Panc1 (cell line): ENCODE data around the gene ARHGEF28. TPM values are rescaled to one million over a fixed set of nuclear protein-coding genes. Genes with fewer than 3 reads are reported as not detected.

Experiments used
- ATAC-seq: fragments of 200-7000 bp; cut with Tn5 transposase; 2 replicates; pipeline ENCODE4 v1.9.1; 2020; ENCODE audit warnings: mild to moderate bottlenecking, moderate library complexity
- BruUV-seq: library from RNA; stranded (reverse); fragments of 400-500 nt; replicated peaks from 2 replicates; lab custom pipeline; 2021; lab: Mats Ljungman, UMichigan
- CTCF ChIA-PET: fragments of 300-600 bp; sonication (Branson Sonifier 250); formaldehyde crosslinking; loops from one replicate; lab custom pipeline; 2022; ENCODE audit warnings: antibody characterized with exemption; lab: Charles Lee
- POLR2A ChIA-PET: fragments of 300-600 bp; sonication (Branson Sonifier 250); formaldehyde crosslinking; loops from one replicate; lab custom pipeline; 2022; ENCODE audit warnings: antibody characterized with exemption; lab: Charles Lee
- DNase-seq: peaks from one replicate; pipeline ENCODE4 v3.0.0-alpha.2; 2010; ENCODE audit warnings: low read depth, low spot score
- H3K27ac ChIP-seq: 2 replicates; pipeline ENCODE4 v1.5.1; 2011; ENCODE audit warnings: mild to moderate bottlenecking, low read length, inconsistent platforms
- H3K27me3 ChIP-seq: fragments of 200-500 bp; sonication (Bioruptor generic); 2 replicates; pipeline ENCODE4 v1.6.0; 2014; ENCODE audit warnings: low read length, inconsistent platforms; ENCODE audit not compliant: control insufficient read depth, insufficient read depth
- H3K36me3 ChIP-seq: fragments of 200-500 bp; sonication (Bioruptor generic); 2 replicates; pipeline ENCODE4 v1.5.1; 2014; ENCODE audit warnings: inconsistent platforms, mild to moderate bottlenecking, low read length, moderate library complexity; ENCODE audit not compliant: control insufficient read depth, insufficient read depth
- H3K4me1 ChIP-seq: 2 replicates; pipeline ENCODE4 v1.5.1; 2011; ENCODE audit warnings: inconsistent platforms, mild to moderate bottlenecking, low read length, moderate library complexity; ENCODE audit not compliant: control insufficient read depth, insufficient read depth
- H3K4me3 ChIP-seq, 2 experiments: 2 replicates each; pipeline ENCODE4 v1.5.1; 2011 to 2012; ENCODE audit warnings: low read depth in 2 of 2, low read length in 2 of 2, mild to moderate bottlenecking in 2 of 2, inconsistent platforms in 1 of 2, moderate library complexity in 1 of 2
- H3K9me3 ChIP-seq: fragments of 200-500 bp; sonication (Bioruptor generic); 2 replicates; pipeline ENCODE4 v1.5.1; 2014; ENCODE audit warnings: low read depth, mild to moderate bottlenecking, inconsistent platforms, low read length, moderate library complexity; ENCODE audit not compliant: control insufficient read depth, insufficient read depth
- POLR2AphosphoS5 ChIP-seq: IDR thresholded peaks from 2 replicates; pipeline ENCODE4 v1.6.1; 2012; ENCODE audit warnings: mild to moderate bottlenecking, low read depth, low read length, moderate library complexity
- SIN3A ChIP-seq: IDR thresholded peaks from 2 replicates; pipeline ENCODE4 v1.6.1; 2012; ENCODE audit warnings: low read depth, mild to moderate bottlenecking, low read length, moderate library complexity, borderline replicate concordance; ENCODE audit not compliant: insufficient read depth
- TCF7L2 ChIP-seq: IDR thresholded peaks from 2 replicates; pipeline ENCODE4 v1.6.1; 2011; ENCODE audit warnings: mild to moderate bottlenecking, low read depth, low read length, inconsistent platforms
- in situ Hi-C: cut with HindIII; loops from 2 replicates; pipeline ENCODE4 v1.10.0; 2016; ENCODE audit warnings: low sequenced_read_pairs, low pct_unique_long_range_greater_than_20kb
- intact Hi-C: fragments of 100-400 bp; cut with micrococcal nuclease; formaldehyde crosslinking; loops from one replicate; pipeline ENCODE4 v1.10.0; 2022; ENCODE audit not compliant: unreplicated experiment
- total RNA-seq: library from RNA; stranded (reverse); gene quantifications from one replicate; pipeline ENCODE4 v1.2.1, GENCODE V29; 2021; ENCODE audit not compliant: unreplicated experiment
- TF ChIP-seq, protein P1 (sequence below): fragments of 450-650 bp; IDR thresholded peaks from 2 replicates; pipeline ENCODE4 v1.5.1; 2017; ENCODE audit warnings: mild to moderate bottlenecking
- TF ChIP-seq, protein P2 (sequence below), 2 experiments: IDR thresholded peaks; 2 replicates each; pipeline ENCODE4 v1.6.1; 2011 to 2012; ENCODE audit warnings: low read depth in 2 of 2, control low read depth in 1 of 2, low read length in 1 of 2, mild to moderate bottlenecking in 1 of 2, moderate library complexity in 1 of 2; ENCODE audit not compliant: insufficient read depth in 1 of 2

ARHGEF28 gene
- total RNA-seq, 1 experiment from 2014 or later = 34.8 TPM

- no peaks in the 10 kb centered on the region for H3K9me3 ChIP-seq
- TF ChIP-seq, protein P1, sequence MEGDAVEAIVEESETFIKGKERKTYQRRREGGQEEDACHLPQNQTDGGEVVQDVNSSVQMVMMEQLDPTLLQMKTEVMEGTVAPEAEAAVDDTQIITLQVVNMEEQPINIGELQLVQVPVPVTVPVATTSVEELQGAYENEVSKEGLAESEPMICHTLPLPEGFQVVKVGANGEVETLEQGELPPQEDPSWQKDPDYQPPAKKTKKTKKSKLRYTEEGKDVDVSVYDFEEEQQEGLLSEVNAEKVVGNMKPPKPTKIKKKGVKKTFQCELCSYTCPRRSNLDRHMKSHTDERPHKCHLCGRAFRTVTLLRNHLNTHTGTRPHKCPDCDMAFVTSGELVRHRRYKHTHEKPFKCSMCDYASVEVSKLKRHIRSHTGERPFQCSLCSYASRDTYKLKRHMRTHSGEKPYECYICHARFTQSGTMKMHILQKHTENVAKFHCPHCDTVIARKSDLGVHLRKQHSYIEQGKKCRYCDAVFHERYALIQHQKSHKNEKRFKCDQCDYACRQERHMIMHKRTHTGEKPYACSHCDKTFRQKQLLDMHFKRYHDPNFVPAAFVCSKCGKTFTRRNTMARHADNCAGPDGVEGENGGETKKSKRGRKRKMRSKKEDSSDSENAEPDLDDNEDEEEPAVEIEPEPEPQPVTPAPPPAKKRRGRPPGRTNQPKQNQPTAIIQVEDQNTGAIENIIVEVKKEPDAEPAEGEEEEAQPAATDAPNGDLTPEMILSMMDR = no peak
- TF ChIP-seq SIN3A = no peak
- TF ChIP-seq, protein P2, sequence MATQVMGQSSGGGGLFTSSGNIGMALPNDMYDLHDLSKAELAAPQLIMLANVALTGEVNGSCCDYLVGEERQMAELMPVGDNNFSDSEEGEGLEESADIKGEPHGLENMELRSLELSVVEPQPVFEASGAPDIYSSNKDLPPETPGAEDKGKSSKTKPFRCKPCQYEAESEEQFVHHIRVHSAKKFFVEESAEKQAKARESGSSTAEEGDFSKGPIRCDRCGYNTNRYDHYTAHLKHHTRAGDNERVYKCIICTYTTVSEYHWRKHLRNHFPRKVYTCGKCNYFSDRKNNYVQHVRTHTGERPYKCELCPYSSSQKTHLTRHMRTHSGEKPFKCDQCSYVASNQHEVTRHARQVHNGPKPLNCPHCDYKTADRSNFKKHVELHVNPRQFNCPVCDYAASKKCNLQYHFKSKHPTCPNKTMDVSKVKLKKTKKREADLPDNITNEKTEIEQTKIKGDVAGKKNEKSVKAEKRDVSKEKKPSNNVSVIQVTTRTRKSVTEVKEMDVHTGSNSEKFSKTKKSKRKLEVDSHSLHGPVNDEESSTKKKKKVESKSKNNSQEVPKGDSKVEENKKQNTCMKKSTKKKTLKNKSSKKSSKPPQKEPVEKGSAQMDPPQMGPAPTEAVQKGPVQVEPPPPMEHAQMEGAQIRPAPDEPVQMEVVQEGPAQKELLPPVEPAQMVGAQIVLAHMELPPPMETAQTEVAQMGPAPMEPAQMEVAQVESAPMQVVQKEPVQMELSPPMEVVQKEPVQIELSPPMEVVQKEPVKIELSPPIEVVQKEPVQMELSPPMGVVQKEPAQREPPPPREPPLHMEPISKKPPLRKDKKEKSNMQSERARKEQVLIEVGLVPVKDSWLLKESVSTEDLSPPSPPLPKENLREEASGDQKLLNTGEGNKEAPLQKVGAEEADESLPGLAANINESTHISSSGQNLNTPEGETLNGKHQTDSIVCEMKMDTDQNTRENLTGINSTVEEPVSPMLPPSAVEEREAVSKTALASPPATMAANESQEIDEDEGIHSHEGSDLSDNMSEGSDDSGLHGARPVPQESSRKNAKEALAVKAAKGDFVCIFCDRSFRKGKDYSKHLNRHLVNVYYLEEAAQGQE (IDR thresholded peaks at IDR 0.05; ENCODE audit: insufficient read depth in 1 of 2, low read depth in 2 of 2, low read length in 1 of 2) = no peak
- TF ChIP-seq TCF7L2 = no peak
- TF ChIP-seq POLR2AphosphoS5 = no peak
- intact Hi-C loops (no loop called here), in situ Hi-C loops (no loop called here)
- DNase-seq = no peak
- ChIA-PET CTCF (no interaction called here), POLR2A (no interaction called here)
- no peaks in the 10 kb centered on the region for H3K4me1 ChIP-seq
- no peaks in the 10 kb centered on the region for H3K27me3 ChIP-seq
- no peak for ATAC-seq
- no peaks in the 10 kb centered on the region for H3K36me3 ChIP-seq
- no peak overlapping the region for H3K4me3 ChIP-seq
- no TSS peak for BruUV-seq
- H3K27ac ChIP-seq = no peak overlapping the region
These were observed 343.4 kb downstream of the ARHGEF28 start for GRCh38 chr5:73969195-73970036.

- no peaks in the 10 kb centered on the region for H3K36me3 ChIP-seq
- H3K9me3 ChIP-seq = no peaks in the 10 kb centered on the region
- DNase-seq = no peak
- in situ Hi-C loops = no loop called here
- no peak overlapping the region for H3K4me3 ChIP-seq
- TF ChIP-seq, protein P1 = no peak
- TF ChIP-seq POLR2AphosphoS5 = no peak
- TF ChIP-seq SIN3A = no peak
- TF ChIP-seq, protein P2 (IDR thresholded peaks at IDR 0.05; ENCODE audit: insufficient read depth in 1 of 2, low read depth in 2 of 2, low read length in 1 of 2) = no peak
- TF ChIP-seq TCF7L2 = no peak
- no peak for ATAC-seq
- CTCF ChIA-PET = no interaction called here
- BruUV-seq = no TSS peak
- intact Hi-C loops = no loop called here
- POLR2A ChIA-PET = no interaction called here
- no peaks in the 10 kb centered on the region for H3K27me3 ChIP-seq
- no peak overlapping the region for H3K27ac ChIP-seq
- no peaks in the 10 kb centered on the region for H3K4me1 ChIP-seq
These were observed 345.3 kb downstream of the ARHGEF28 start for GRCh38 chr5:73971326-73971725.
